HepG2 (cell line): ENCODE measurements around the gene TKFC. TPM values are rescaled to one million over a fixed set of nuclear protein-coding genes. Genes with fewer than 3 reads are reported as not detected.

Experiments used
- CREB1 ChIP-seq, 2 experiments: fragments of 450-650 bp in 1 of 2; IDR thresholded peaks; 2 replicates each; pipeline ENCODE4 v1.6.1; 2016 to 2017; ENCODE audit warnings: control low read depth in 1 of 2, mild to moderate bottlenecking in 1 of 2, missing compliant biosample characterization in 1 of 2, missing genetic modification characterization in 1 of 2
- DDIT3 ChIP-seq: sonication (generic); formaldehyde crosslinking; IDR thresholded peaks from 2 replicates; pipeline ENCODE4 v1.4.0; 2020; ENCODE audit warnings: mild to moderate bottlenecking, missing genetic modification reagents
- DRAP1 ChIP-seq: IDR thresholded peaks from 2 replicates; pipeline ENCODE4 v1.6.1; 2016; ENCODE audit warnings: missing genetic modification reagents, missing compliant biosample characterization
- FIP1L1 ChIP-seq: fragments of 200-400 bp; formaldehyde crosslinking; IDR thresholded peaks from 2 replicates; pipeline ENCODE4 v1.6.1; 2018; ENCODE audit warnings: low read depth, mild to moderate bottlenecking, low read length, moderate library complexity, borderline replicate concordance; ENCODE audit not compliant: insufficient read depth
- HES4 ChIP-seq: sonication (generic); formaldehyde crosslinking; IDR thresholded peaks from 2 replicates; pipeline ENCODE4 v1.9.0; 2021; ENCODE audit warnings: mild to moderate bottlenecking, missing genetic modification reagents, borderline replicate concordance
- HMG20B ChIP-seq: conservative IDR thresholded peaks from 2 replicates; pipeline ENCODE4 v1.6.1; 2016; ENCODE audit warnings: missing genetic modification reagents, missing compliant biosample characterization
- HNRNPK ChIP-seq: fragments of 200-400 bp; formaldehyde crosslinking; IDR thresholded peaks from 2 replicates; pipeline ENCODE4 v1.6.1; 2018; ENCODE audit warnings: low read length, low read depth, moderate library complexity, mild to moderate bottlenecking; ENCODE audit not compliant: poor library complexity, severe bottlenecking
- KAT8 ChIP-seq: IDR thresholded peaks from 2 replicates; pipeline ENCODE4 v1.6.1; 2016; ENCODE audit warnings: missing genetic modification reagents, missing compliant biosample characterization
- NR2C2 ChIP-seq: sonication (generic); formaldehyde crosslinking; IDR thresholded peaks from 2 replicates; pipeline ENCODE4 v1.4.0; 2020; ENCODE audit warnings: missing genetic modification reagents, mild to moderate bottlenecking, moderate library complexity, borderline replicate concordance
- POLR2A ChIP-seq, 2 experiments: IDR thresholded peaks; 2 replicates each; pipeline ENCODE4 v1.6.1; 2011; ENCODE audit warnings: low read depth in 2 of 2, low read length in 2 of 2, mild to moderate bottlenecking in 1 of 2, moderate library complexity in 1 of 2; ENCODE audit not compliant: insufficient read depth in 1 of 2
- SKI ChIP-seq: fragments of 450-650 bp; IDR thresholded peaks from one replicate; pipeline ENCODE4 v1.6.1; 2018; ENCODE audit warnings: mild to moderate bottlenecking; ENCODE audit not compliant: partially characterized antibody
- ZBTB14 ChIP-seq: sonication (generic); formaldehyde crosslinking; IDR thresholded peaks from 2 replicates; pipeline ENCODE4 v1.4.0; 2020; ENCODE audit warnings: missing genetic modification reagents
- ZIK1 ChIP-seq: sonication (generic); formaldehyde crosslinking; IDR thresholded peaks from 2 replicates; pipeline ENCODE4 v1.5.0; 2020; ENCODE audit warnings: mild to moderate bottlenecking, low read depth, missing genetic modification reagents, borderline replicate concordance
- ZNF142 ChIP-seq: sonication (generic); formaldehyde crosslinking; IDR thresholded peaks from 2 replicates; pipeline ENCODE4 v1.4.0; 2020; ENCODE audit warnings: missing genetic modification reagents
- ZNF17 ChIP-seq: sonication (generic); formaldehyde crosslinking; IDR thresholded peaks from 2 replicates; pipeline ENCODE4 v1.5.0; 2020; ENCODE audit warnings: mild to moderate bottlenecking, missing genetic modification reagents
- ZNF468 ChIP-seq: sonication (generic); formaldehyde crosslinking; IDR thresholded peaks from 2 replicates; pipeline ENCODE4 v1.8.0; 2022; ENCODE audit warnings: mild to moderate bottlenecking, moderate library complexity, missing genetic modification reagents
- ZNF484 ChIP-seq: sonication (generic); formaldehyde crosslinking; IDR thresholded peaks from 2 replicates; pipeline ENCODE4 v1.5.1; 2020; ENCODE audit warnings: mild to moderate bottlenecking, low read depth, missing genetic modification reagents, borderline replicate concordance
- ZNF556 ChIP-seq: sonication (generic); formaldehyde crosslinking; IDR thresholded peaks from 2 replicates; pipeline ENCODE4 v1.4.0; 2020; ENCODE audit warnings: mild to moderate bottlenecking, missing genetic modification reagents, borderline replicate concordance
- ZNF616 ChIP-seq: sonication (generic); formaldehyde crosslinking; IDR thresholded peaks from 2 replicates; pipeline ENCODE4 v1.5.0; 2020; ENCODE audit warnings: low read depth, mild to moderate bottlenecking, missing genetic modification reagents
- ZNF652 ChIP-seq: IDR thresholded peaks from 2 replicates; pipeline ENCODE4 v1.6.1; 2016; ENCODE audit warnings: low read depth, borderline replicate concordance
- ZNF850 ChIP-seq: sonication (generic); formaldehyde crosslinking; conservative IDR thresholded peaks from 2 replicates; pipeline ENCODE4 v1.9.0; 2021; ENCODE audit warnings: mild to moderate bottlenecking, missing genetic modification reagents
- polyA plus RNA-seq, 8 experiments: library from polyadenylated mRNA; depleted of rRNA in 3 of 8; stranded (reverse) in 7 of 8; unstranded in 1 of 8; fragments of >200 nt; fragmentation: Illumina TruSeq in 4 of 8; extraction: Trizol in 4 of 8; gene quantifications; 2 replicates each; pipeline versions ENCODE4 v1.2.1 to v1.2.3, GENCODE V29; 2011 to 2016; ENCODE audit warnings: low read depth in 4 of 8, missing spikeins in 1 of 8, mixed read lengths in 1 of 8; ENCODE audit not compliant: insufficient read depth in 1 of 8
- total RNA-seq, 5 experiments: library from RNA; depleted of rRNA; stranded (reverse); fragments of >200 nt; fragmentation: Illumina TruSeq; extraction: Trizol; gene quantifications; 2 replicates each; pipeline ENCODE4 v1.2.3, GENCODE V29; 2016; ENCODE audit warnings: low read depth in 1 of 5

The TKFC gene
- total and polyA plus RNA-seq, 2 of the 13 experiments (the other 11 are each of a cell fraction or from before 2014, with no cell fraction given), result 147 to 197 TPM

GRCh38 chr11:61369372-61370348, 36.6 kb downstream of the TKFC start (continued):
- TF ChIP-seq ZBTB14 (CRISPR knock-in tag) (no peak), HNRNPK (no peak), DDIT3 (CRISPR knock-in tag) (no peak), DRAP1 (peak; percentile 22; the same call in 1 of the 2 replicates), HMG20B (CRISPR knock-in tag) (no peak), ZNF142 (no peak; the same call in 1 of the 2 replicates), FIP1L1 (no peak), ZNF652 (CRISPR knock-in tag) (no peak), POLR2A (IDR thresholded peaks at IDR 0.05; ENCODE audit: insufficient read depth in 1 of 2, low read depth in 2 of 2, low read length in 2 of 2) (peak; percentile 26 to 31; a peak in 2 of 4 replicates), ZNF17 (CRISPR knock-in tag) (no peak), ZNF616 (CRISPR knock-in tag) (no peak), ZNF468 (CRISPR knock-in tag) (no peak), ZIK1 (CRISPR knock-in tag) (no peak), NR2C2 (CRISPR knock-in tag) (peak; percentile 78), KAT8 (CRISPR knock-in tag) (peak; percentile 39; the same call in 1 of the 2 replicates), CREB1 (IDR thresholded peaks at IDR 0.05) (no peak), CREB1 (CRISPR knock-in tag; IDR thresholded peaks at IDR 0.05) (no peak), SKI (peak; percentile 93), HES4 (CRISPR knock-in tag) (0 out of 2 replicates have a peak, but pooled peaks have one; percentile 28), ZNF484 (CRISPR knock-in tag) (no peak), ZNF850 (CRISPR knock-in tag) (0 out of 2 replicates have a peak, but pooled peaks have one; percentile 34), ZNF556 (CRISPR knock-in tag) (no peak)
